Rectal smooth muscle tissue (tissue), 1 donor: ENCODE measurements around the gene TNFRSF11A.

ENCODE experiments used
- H3K27ac ChIP-seq: one replicate; pipeline ENCODE4 v1.7.0; 2013; ENCODE audit warnings: low read depth, low read length, inconsistent platforms
- H3K27me3 ChIP-seq: one replicate; pipeline ENCODE4 v1.7.0; 2013; ENCODE audit warnings: low read length; ENCODE audit not compliant: control insufficient read depth, insufficient read depth
- H3K36me3 ChIP-seq: one replicate; pipeline ENCODE4 v1.7.0; 2013; ENCODE audit warnings: low read length; ENCODE audit not compliant: control insufficient read depth, insufficient read depth
- H3K4me1 ChIP-seq: one replicate; pipeline ENCODE4 v1.7.0; 2013; ENCODE audit warnings: low read length; ENCODE audit not compliant: control insufficient read depth, insufficient read depth
- H3K4me3 ChIP-seq: one replicate; pipeline ENCODE4 v1.7.0; 2013; ENCODE audit warnings: low read length
- H3K9ac ChIP-seq: one replicate; pipeline ENCODE4 v1.7.0; 2013; ENCODE audit warnings: low read length

TNFRSF11A gene

GRCh38 chr18:62379051-62379450 lies 53.9 kb downstream of the TNFRSF11A start:
- Histone ChIP-seq H3K27ac (no peak overlapping the region), H3K27me3 (no peaks in the 10 kb centered on the region), H3K4me3 (no peak overlapping the region), H3K36me3 (no peaks in the 10 kb centered on the region), H3K4me1 (no peaks in the 10 kb centered on the region), H3K9ac (no peak overlapping the region)

- no peak overlapping the region for H3K4me3 ChIP-seq
- no peak overlapping the region for H3K27ac ChIP-seq
- no peaks in the 10 kb centered on the region for H3K36me3 ChIP-seq
- H3K27me3 ChIP-seq, result no peaks in the 10 kb centered on the region
- no peaks in the 10 kb centered on the region for H3K4me1 ChIP-seq
- no peak overlapping the region for H3K9ac ChIP-seq
Measured at GRCh38 chr18:62381373-62381772, 56.3 kb downstream of the TNFRSF11A start.

GRCh38 chr18:62384068-62384467 lies 59.0 kb downstream of the TNFRSF11A start:
- no peaks in the 10 kb centered on the region for H3K36me3 ChIP-seq
- no peak overlapping the region for H3K27ac ChIP-seq
- H3K4me3 ChIP-seq, result no peak overlapping the region
- no peak overlapping the region for H3K9ac ChIP-seq
- H3K27me3 ChIP-seq, result no peaks in the 10 kb centered on the region
- no peaks in the 10 kb centered on the region for H3K4me1 ChIP-seq

GRCh38 chr18:62384610-62385097 lies 59.5 kb downstream of the TNFRSF11A start:
- Histone ChIP-seq H3K9ac (no peak overlapping the region), H3K4me1 (no peaks in the 10 kb centered on the region), H3K36me3 (no peaks in the 10 kb centered on the region), H3K27me3 (no peaks in the 10 kb centered on the region), H3K4me3 (no peak overlapping the region), H3K27ac (no peak overlapping the region)

GRCh38 chr18:62386091-62386490 lies 61.0 kb downstream of the TNFRSF11A start:
- no peak overlapping the region for H3K27ac ChIP-seq
- H3K36me3 ChIP-seq, result no peaks in the 10 kb centered on the region
- H3K4me3 ChIP-seq, result no peak overlapping the region
- no peaks in the 10 kb centered on the region for H3K4me1 ChIP-seq
- H3K27me3 ChIP-seq, result no peaks in the 10 kb centered on the region
- H3K9ac ChIP-seq, result no peak overlapping the region

- H3K4me1 ChIP-seq, result no peaks in the 10 kb centered on the region
- no peak overlapping the region for H3K27ac ChIP-seq
- H3K4me3 ChIP-seq, result no peak overlapping the region
- no peaks in the 10 kb centered on the region for H3K36me3 ChIP-seq
- H3K27me3 ChIP-seq, result no peaks in the 10 kb centered on the region
- H3K9ac ChIP-seq, result no peak overlapping the region
Measured at GRCh38 chr18:62386601-62387000, 61.5 kb downstream of the TNFRSF11A start.

- no peaks in the 10 kb centered on the region for H3K36me3 ChIP-seq
- no peaks in the 10 kb centered on the region for H3K4me1 ChIP-seq
- H3K27me3 ChIP-seq, result no peaks in the 10 kb centered on the region
- no peak overlapping the region for H3K4me3 ChIP-seq
- H3K27ac ChIP-seq, result no peak overlapping the region
- no peak overlapping the region for H3K9ac ChIP-seq
Measured at GRCh38 chr18:62387257-62387656, 62.1 kb downstream of the TNFRSF11A start.

- no peaks in the 10 kb centered on the region for H3K36me3 ChIP-seq
- H3K4me3 ChIP-seq, result no peak overlapping the region
- H3K27ac ChIP-seq, result no peak overlapping the region
- H3K27me3 ChIP-seq, result no peaks in the 10 kb centered on the region
- no peaks in the 10 kb centered on the region for H3K4me1 ChIP-seq
- H3K9ac ChIP-seq, result no peak overlapping the region
Measured at GRCh38 chr18:62388855-62389760, 64.0 kb downstream of the TNFRSF11A start.

- H3K27me3 ChIP-seq, result no peaks in the 10 kb centered on the region
- H3K4me1 ChIP-seq, result no peaks in the 10 kb centered on the region
- no peak overlapping the region for H3K9ac ChIP-seq
- no peak overlapping the region for H3K4me3 ChIP-seq
- no peaks in the 10 kb centered on the region for H3K36me3 ChIP-seq
- no peak overlapping the region for H3K27ac ChIP-seq
Measured at GRCh38 chr18:62389761-62390481, 64.8 kb downstream of the TNFRSF11A start.

- no peak overlapping the region for H3K27ac ChIP-seq
- no peak overlapping the region for H3K4me3 ChIP-seq
- H3K27me3 ChIP-seq, result no peaks in the 10 kb centered on the region
- H3K9ac ChIP-seq, result no peak overlapping the region
- no peaks in the 10 kb centered on the region for H3K36me3 ChIP-seq
- H3K4me1 ChIP-seq, result no peaks in the 10 kb centered on the region
Measured at GRCh38 chr18:62394006-62394763, 69.1 kb downstream of the TNFRSF11A start.

- Histone ChIP-seq H3K36me3 (no peaks in the 10 kb centered on the region), H3K27ac (no peak overlapping the region), H3K4me3 (no peak overlapping the region), H3K27me3 (no peaks in the 10 kb centered on the region), H3K4me1 (no peaks in the 10 kb centered on the region), H3K9ac (no peak overlapping the region)
Measured at GRCh38 chr18:62396381-62396780, 71.3 kb downstream of the TNFRSF11A start.

- no peak overlapping the region for H3K9ac ChIP-seq
- no peaks in the 10 kb centered on the region for H3K4me1 ChIP-seq
- H3K4me3 ChIP-seq, result no peak overlapping the region
- H3K27me3 ChIP-seq, result no peaks in the 10 kb centered on the region
- no peaks in the 10 kb centered on the region for H3K36me3 ChIP-seq
- no peak overlapping the region for H3K27ac ChIP-seq
Measured at GRCh38 chr18:62396967-62397366, 71.9 kb downstream of the TNFRSF11A start.
